T-helper 1 cell treated with Interleukin-12 subunit alpha and Interleukin-12 subunit beta and Interleukin-4 antibody, amounts not matched to agents 30 μg/mL and 1 μg/mL, for 36 hours (primary cell): ENCODE results near the gene TRA2A.
"Not testable (repeated sequence)": the region's sequence is repeated elsewhere in the genome, so short reads cannot be mapped to it uniquely, and the experiment has no call there.

Source experiments
- H3K27ac Mint-ChIP-seq: one replicate; pipeline ENCODE4 v1.8.0; 2021; ENCODE audit warnings: mild to moderate bottlenecking, mixed read lengths
- H3K27me3 Mint-ChIP-seq: one replicate; pipeline ENCODE4 v1.8.0; 2021; ENCODE audit warnings: low read depth, mixed read lengths
- H3K36me3 Mint-ChIP-seq: one replicate; pipeline ENCODE4 v1.8.0; 2021; ENCODE audit warnings: low read depth, mixed read lengths
- H3K4me1 Mint-ChIP-seq: one replicate; pipeline ENCODE4 v1.8.0; 2021; ENCODE audit warnings: low read depth, mixed read lengths
- H3K4me3 Mint-ChIP-seq: one replicate; pipeline ENCODE4 v1.8.0; 2021; ENCODE audit warnings: mild to moderate bottlenecking, moderate library complexity, mixed read lengths
- H3K9me3 Mint-ChIP-seq: one replicate; pipeline ENCODE4 v1.8.0; 2021; ENCODE audit warnings: mixed read lengths

Gene TRA2A

GRCh38 chr7:23529262-23529859 lies 2.4 kb downstream of the TRA2A start:
- H3K4me3 Mint-ChIP-seq = peak overlapping the region; percentile 31
- H3K27me3 Mint-ChIP-seq = no peaks in the 10 kb centered on the region
- H3K9me3 Mint-ChIP-seq = no peaks in the 10 kb centered on the region
- H3K36me3 Mint-ChIP-seq = peaks cover 19% of the 10 kb centered on the region
- H3K27ac Mint-ChIP-seq = peak overlapping the region; percentile 52
- peaks cover 53% of the 10 kb centered on the region for H3K4me1 Mint-ChIP-seq

- not testable (repeated sequence) for H3K4me3 Mint-ChIP-seq, H3K27me3 Mint-ChIP-seq, H3K9me3 Mint-ChIP-seq, H3K27ac Mint-ChIP-seq
- H3K4me1 Mint-ChIP-seq = peaks cover 69% of the 10 kb centered on the region
- H3K36me3 Mint-ChIP-seq = peaks cover 32% of the 10 kb centered on the region
These were observed 6.2 kb downstream of the TRA2A start for GRCh38 chr7:23525611-23526010.

GRCh38 chr7:23524473-23524872 lies 7.3 kb downstream of the TRA2A start:
- peak overlapping the region; percentile 0 for H3K27ac Mint-ChIP-seq
- H3K4me3 Mint-ChIP-seq = peak overlapping the region; percentile 5
- H3K36me3 Mint-ChIP-seq = peaks cover 32% of the 10 kb centered on the region
- peaks cover 60% of the 10 kb centered on the region for H3K4me1 Mint-ChIP-seq
- no peaks in the 10 kb centered on the region for H3K27me3 Mint-ChIP-seq
- H3K9me3 Mint-ChIP-seq = no peaks in the 10 kb centered on the region

- H3K4me1 Mint-ChIP-seq = peaks cover 52% of the 10 kb centered on the region
- H3K9me3 Mint-ChIP-seq = no peaks in the 10 kb centered on the region
- H3K27ac Mint-ChIP-seq = no peak overlapping the region
- no peaks in the 10 kb centered on the region for H3K27me3 Mint-ChIP-seq
- peaks cover 35% of the 10 kb centered on the region for H3K36me3 Mint-ChIP-seq
- no peak overlapping the region for H3K4me3 Mint-ChIP-seq
These were observed 8.2 kb downstream of the TRA2A start for GRCh38 chr7:23523486-23524075.

GRCh38 chr7:23520582-23520981 lies 11.2 kb downstream of the TRA2A start:
- Mint-ChIP-seq H3K9me3 (peaks cover 5% of the 10 kb centered on the region), H3K36me3 (peaks cover 52% of the 10 kb centered on the region), H3K27ac (no peak overlapping the region), H3K4me1 (peaks cover 37% of the 10 kb centered on the region), H3K27me3 (no peaks in the 10 kb centered on the region), H3K4me3 (no peak overlapping the region)

- Mint-ChIP-seq H3K27ac (peak overlapping the region; percentile 83), H3K4me3 (no peak overlapping the region), H3K4me1 (peaks cover 13% of the 10 kb centered on the region), H3K27me3 (no peaks in the 10 kb centered on the region), H3K9me3 (peaks cover 5% of the 10 kb centered on the region), H3K36me3 (peaks cover 60% of the 10 kb centered on the region)
These were observed 17.0 kb downstream of the TRA2A start for GRCh38 chr7:23514755-23515154.

- H3K27me3 Mint-ChIP-seq, H3K27ac Mint-ChIP-seq, H3K4me3 Mint-ChIP-seq, H3K9me3 Mint-ChIP-seq: not testable (repeated sequence)
- Mint-ChIP-seq H3K4me1 (peaks cover 17% of the 10 kb centered on the region), H3K36me3 (peaks cover 59% of the 10 kb centered on the region)
These were observed 18.0 kb downstream of the TRA2A start for GRCh38 chr7:23513746-23514145.

GRCh38 chr7:23494009-23494408 lies 37.8 kb downstream of the TRA2A start:
- peaks cover 2% of the 10 kb centered on the region for H3K4me1 Mint-ChIP-seq
- H3K27me3 Mint-ChIP-seq = no peaks in the 10 kb centered on the region
- H3K4me3 Mint-ChIP-seq = no peak overlapping the region
- H3K9me3 Mint-ChIP-seq = no peaks in the 10 kb centered on the region
- peaks cover 6% of the 10 kb centered on the region for H3K36me3 Mint-ChIP-seq
- no peak overlapping the region for H3K27ac Mint-ChIP-seq

GRCh38 chr7:23491502-23491901 lies 40.3 kb downstream of the TRA2A start:
- Mint-ChIP-seq H3K36me3 (no peaks in the 10 kb centered on the region), H3K4me3 (no peak overlapping the region), H3K27ac (peak overlapping the region; percentile 15), H3K27me3 (no peaks in the 10 kb centered on the region), H3K9me3 (no peaks in the 10 kb centered on the region), H3K4me1 (peaks cover 2% of the 10 kb centered on the region)

- peak overlapping the region; percentile 88 for H3K27ac Mint-ChIP-seq
- no peaks in the 10 kb centered on the region for H3K27me3 Mint-ChIP-seq
- no peaks in the 10 kb centered on the region for H3K36me3 Mint-ChIP-seq
- peak overlapping the region; percentile 79 for H3K4me3 Mint-ChIP-seq
- no peaks in the 10 kb centered on the region for H3K9me3 Mint-ChIP-seq
- peaks cover 2% of the 10 kb centered on the region for H3K4me1 Mint-ChIP-seq
These were observed 41.2 kb downstream of the TRA2A start for GRCh38 chr7:23490357-23491135.

GRCh38 chr7:23488714-23489113 lies 43.1 kb downstream of the TRA2A start:
- not testable (repeated sequence) for H3K4me1 Mint-ChIP-seq, H3K27ac Mint-ChIP-seq, H3K36me3 Mint-ChIP-seq, H3K9me3 Mint-ChIP-seq, H3K4me3 Mint-ChIP-seq, H3K27me3 Mint-ChIP-seq

- Mint-ChIP-seq H3K4me1 (peaks cover 2% of the 10 kb centered on the region), H3K27ac (no peak overlapping the region), H3K27me3 (no peaks in the 10 kb centered on the region), H3K9me3 (no peaks in the 10 kb centered on the region), H3K36me3 (no peaks in the 10 kb centered on the region), H3K4me3 (no peak overlapping the region)
These were observed 44.1 kb downstream of the TRA2A start for GRCh38 chr7:23487670-23488069.

GRCh38 chr7:23486002-23486773 lies 45.6 kb downstream of the TRA2A start:
- Mint-ChIP-seq H3K27me3 (peaks cover 9% of the 10 kb centered on the region), H3K4me1 (peaks cover 2% of the 10 kb centered on the region), H3K27ac (no peak overlapping the region), H3K9me3 (no peaks in the 10 kb centered on the region), H3K36me3 (no peaks in the 10 kb centered on the region), H3K4me3 (no peak overlapping the region)

GRCh38 chr7:23482686-23483085 lies 49.1 kb downstream of the TRA2A start:
- H3K36me3 Mint-ChIP-seq = no peaks in the 10 kb centered on the region
- H3K9me3 Mint-ChIP-seq = no peaks in the 10 kb centered on the region
- H3K27ac Mint-ChIP-seq = no peak overlapping the region
- no peaks in the 10 kb centered on the region for H3K4me1 Mint-ChIP-seq
- peaks cover 28% of the 10 kb centered on the region for H3K27me3 Mint-ChIP-seq
- no peak overlapping the region for H3K4me3 Mint-ChIP-seq
